ENCODE measurements around the gene TPSB2. TPM values are rescaled to one million over a fixed set of nuclear protein-coding genes. Genes with fewer than 3 reads are reported as not detected.
"Not testable (repeated sequence)": the region's sequence is repeated elsewhere in the genome, so short reads cannot be mapped to it uniquely, and the experiment has no call there.

TPSB2 gene
- total RNA-seq, 5 donors from 2014 or later (not counting 1 experiment from before 2014, with no cell fraction given) = 0.32 to 4.3 (median 0.52) TPM; not detected in 1

DNA sequence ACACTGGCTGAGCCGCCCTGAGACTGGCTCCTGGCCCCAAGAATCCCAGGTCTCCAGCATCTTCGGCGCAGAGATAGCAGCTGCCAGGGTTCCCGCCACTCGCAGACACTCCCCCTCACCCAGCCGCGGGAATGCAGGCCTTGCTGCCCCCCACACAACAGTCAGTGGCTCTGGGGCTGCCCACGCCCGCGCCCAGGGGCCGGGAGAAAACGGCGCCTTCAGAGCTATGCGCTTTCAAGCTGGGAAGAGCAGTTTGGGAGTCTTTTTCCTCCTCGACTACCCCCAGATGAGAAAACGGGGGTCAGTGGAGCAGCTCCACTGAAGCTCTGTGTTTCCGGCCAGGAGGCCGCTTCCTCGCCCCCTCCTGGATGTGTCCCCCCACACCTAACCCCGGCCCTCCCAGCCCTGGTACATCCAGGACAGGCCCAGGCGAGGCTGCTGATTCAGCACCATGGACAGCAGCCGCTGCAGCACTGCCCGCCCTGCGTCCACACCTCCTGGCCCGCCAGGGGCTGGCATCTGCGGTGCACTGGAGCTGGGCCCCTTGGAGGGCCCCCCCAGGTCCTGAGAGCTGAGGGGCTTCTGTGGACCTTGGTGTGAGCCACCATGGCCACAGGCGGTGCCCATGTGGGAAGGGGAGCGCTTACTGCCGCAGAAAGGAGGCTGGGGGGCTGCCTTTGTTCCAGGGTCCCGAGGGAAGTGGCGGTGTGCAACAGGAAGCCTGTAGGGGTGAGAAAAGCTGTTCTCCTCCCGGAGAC is 41.4 kb downstream of the TPSB2 start:
- DNase-seq = peak in 30 of 35 experiments; percentile 14 to 70 (median 34)
- Mint-ChIP-seq H3K9me3 (no peaks in the 10 kb centered on the region), H3K4me1 (no peaks in the 10 kb centered on the region), H3K4me3 (no peak overlapping the region), H3K27me3 (peaks cover 3 to 11% of the 10 kb centered on the region in 2 donors), H3K27ac (no peak overlapping the region), H3K36me3 (no peaks in the 10 kb centered on the region)
- ChIA-PET CTCF (no interaction called here), POLR2A (no interaction called here)
- H3K36me3 ChIP-seq (ENCODE audit: control insufficient read depth in 2 of 2, extremely low read depth in 1 of 2, insufficient read depth in 1 of 2, low read length in 1 of 2) = no peaks in the 10 kb centered on the region
- H3K9me3 ChIP-seq = no peaks in the 10 kb centered on the region
- H3K27ac ChIP-seq (ENCODE audit: low read length) = no peak overlapping the region
- peaks cover 0 to 52% of the 10 kb centered on the region in 2 experiments for H3K27me3 ChIP-seq (replicated peaks in 1 of 2; ENCODE audit: control insufficient read depth in 2 of 2, extremely low read depth in 1 of 2, insufficient read depth in 2 of 2, low read length in 1 of 2)
- ATAC-seq (replicated peaks in 1 of 4) = peak in 3 of 4 experiments; percentile 53 to 69 (median 54)
- peaks cover 0 to 3% of the 10 kb centered on the region in 2 experiments for H3K4me1 ChIP-seq (ENCODE audit: control insufficient read depth in 1 of 2, extremely low read depth in 1 of 2, insufficient read depth in 2 of 2, low read length in 2 of 2)
- H3K4me3 ChIP-seq (ENCODE audit: control insufficient read depth in 1 of 2, extremely low read depth in 1 of 2, low read length in 1 of 2) = no peak overlapping the region
- WGBS (ENCODE audit: insufficient coverage) = 47% methylated on average over 28 of the region's 32 CpGs

DNA sequence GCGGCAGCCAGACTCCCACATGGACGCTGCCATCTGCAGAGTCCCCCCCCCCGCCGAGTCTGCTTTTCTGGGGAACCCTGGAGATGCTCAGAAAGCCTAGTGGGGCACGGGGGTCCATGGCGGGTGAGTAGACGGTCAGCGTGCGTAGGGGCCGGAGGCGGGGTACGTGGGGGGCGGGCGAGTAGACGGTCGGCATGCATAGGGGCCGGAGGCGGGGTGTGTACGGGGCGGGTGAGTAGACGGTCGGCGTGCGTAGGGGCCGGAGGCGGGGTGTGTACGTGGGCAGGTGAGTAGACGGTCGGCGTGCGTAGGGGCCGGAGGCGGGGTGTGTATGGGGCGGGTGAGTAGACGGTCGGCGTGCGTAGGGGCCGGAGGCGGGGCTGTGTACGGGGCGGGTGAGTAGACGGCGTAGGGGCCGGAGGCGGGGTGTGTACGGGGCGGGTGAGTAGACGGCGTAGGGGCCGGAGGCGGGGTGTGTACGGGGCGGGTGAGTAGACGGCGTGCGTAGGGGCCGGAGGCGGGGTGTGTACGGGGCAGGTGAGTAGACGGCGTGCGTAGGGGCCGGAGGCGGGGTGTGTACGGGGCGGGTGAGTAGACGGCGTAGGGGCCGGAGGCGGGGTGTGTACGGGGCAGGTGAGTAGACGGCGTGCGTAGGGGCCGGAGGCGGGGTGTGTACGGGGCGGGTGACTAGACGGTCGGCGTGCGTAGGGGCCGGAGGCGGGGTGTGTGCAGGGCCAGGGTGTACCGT is 44.4 kb downstream of the TPSB2 start:
- H3K27ac Mint-ChIP-seq; H3K36me3 ChIP-seq (ENCODE audit: control insufficient read depth in 2 of 2, extremely low read depth in 1 of 2, insufficient read depth in 1 of 2, low read length in 1 of 2); H3K27ac ChIP-seq (ENCODE audit: low read length); H3K36me3 Mint-ChIP-seq; DNase-seq; ATAC-seq (replicated peaks in 1 of 4); H3K4me3 Mint-ChIP-seq; H3K4me1 ChIP-seq (ENCODE audit: control insufficient read depth in 1 of 2, extremely low read depth in 1 of 2, insufficient read depth in 2 of 2, low read length in 2 of 2); H3K4me3 ChIP-seq (ENCODE audit: control insufficient read depth in 1 of 2, extremely low read depth in 1 of 2, low read length in 1 of 2); H3K9me3 Mint-ChIP-seq; H3K9me3 ChIP-seq; CTCF ChIA-PET; POLR2A ChIA-PET; H3K4me1 Mint-ChIP-seq; H3K27me3 Mint-ChIP-seq: not testable (repeated sequence)
- peaks cover 0 to 36% of the 10 kb centered on the region in 2 experiments for H3K27me3 ChIP-seq (replicated peaks in 1 of 2; ENCODE audit: control insufficient read depth in 2 of 2, extremely low read depth in 1 of 2, insufficient read depth in 2 of 2, low read length in 1 of 2)
- 81% methylated on average over 5 of the region's 86 CpGs for WGBS (ENCODE audit: insufficient coverage)

DNA sequence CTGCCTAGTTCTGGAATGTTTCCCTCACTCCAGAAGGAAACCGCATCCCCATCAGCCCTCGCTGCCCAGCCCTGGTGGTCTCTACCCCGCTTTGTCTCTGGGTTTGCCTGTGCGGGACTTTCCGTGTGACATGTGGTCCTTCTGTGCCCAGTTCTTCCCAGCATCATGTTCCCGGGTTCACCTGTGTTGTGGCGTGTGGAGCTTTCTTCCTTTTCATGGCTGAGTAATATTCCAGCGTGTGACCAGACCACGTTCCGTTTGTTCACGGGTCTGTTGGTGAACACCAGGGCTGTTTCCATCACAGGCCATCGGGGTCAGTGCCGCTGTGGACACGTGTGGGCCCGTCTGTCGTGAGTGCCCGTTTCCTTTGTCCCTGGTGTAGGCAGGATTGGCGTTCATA is 45.0 kb downstream of the TPSB2 start:
- Histone ChIP-seq H3K36me3 (ENCODE audit: control insufficient read depth in 2 of 2, extremely low read depth in 1 of 2, insufficient read depth in 1 of 2, low read length in 1 of 2) (no peaks in the 10 kb centered on the region), H3K27me3 (replicated peaks in 1 of 2; ENCODE audit: control insufficient read depth in 2 of 2, extremely low read depth in 1 of 2, insufficient read depth in 2 of 2, low read length in 1 of 2) (peaks cover 0 to 36% of the 10 kb centered on the region in 2 experiments), H3K9me3 (no peaks in the 10 kb centered on the region), H3K27ac (ENCODE audit: low read length) (no peak overlapping the region), H3K4me1 (ENCODE audit: control insufficient read depth in 1 of 2, extremely low read depth in 1 of 2, insufficient read depth in 2 of 2, low read length in 2 of 2) (peaks cover 0 to 3% of the 10 kb centered on the region in 2 experiments), H3K4me3 (ENCODE audit: control insufficient read depth in 1 of 2, extremely low read depth in 1 of 2, low read length in 1 of 2) (no peak overlapping the region)
- Mint-ChIP-seq H3K9me3 (no peaks in the 10 kb centered on the region), H3K36me3 (no peaks in the 10 kb centered on the region), H3K4me3 (no peak overlapping the region), H3K27ac (no peak overlapping the region), H3K27me3 (peaks cover 0 to 4% of the 10 kb centered on the region in 2 donors), H3K4me1 (no peaks in the 10 kb centered on the region)
- WGBS (ENCODE audit: insufficient coverage) = 95% methylated on average over 18 of the region's 18 CpGs
- DNase-seq (no peak), ATAC-seq (replicated peaks in 1 of 4) (no peak)
- CTCF ChIA-PET = no interaction called here
- POLR2A ChIA-PET = no interaction called here

DNA sequence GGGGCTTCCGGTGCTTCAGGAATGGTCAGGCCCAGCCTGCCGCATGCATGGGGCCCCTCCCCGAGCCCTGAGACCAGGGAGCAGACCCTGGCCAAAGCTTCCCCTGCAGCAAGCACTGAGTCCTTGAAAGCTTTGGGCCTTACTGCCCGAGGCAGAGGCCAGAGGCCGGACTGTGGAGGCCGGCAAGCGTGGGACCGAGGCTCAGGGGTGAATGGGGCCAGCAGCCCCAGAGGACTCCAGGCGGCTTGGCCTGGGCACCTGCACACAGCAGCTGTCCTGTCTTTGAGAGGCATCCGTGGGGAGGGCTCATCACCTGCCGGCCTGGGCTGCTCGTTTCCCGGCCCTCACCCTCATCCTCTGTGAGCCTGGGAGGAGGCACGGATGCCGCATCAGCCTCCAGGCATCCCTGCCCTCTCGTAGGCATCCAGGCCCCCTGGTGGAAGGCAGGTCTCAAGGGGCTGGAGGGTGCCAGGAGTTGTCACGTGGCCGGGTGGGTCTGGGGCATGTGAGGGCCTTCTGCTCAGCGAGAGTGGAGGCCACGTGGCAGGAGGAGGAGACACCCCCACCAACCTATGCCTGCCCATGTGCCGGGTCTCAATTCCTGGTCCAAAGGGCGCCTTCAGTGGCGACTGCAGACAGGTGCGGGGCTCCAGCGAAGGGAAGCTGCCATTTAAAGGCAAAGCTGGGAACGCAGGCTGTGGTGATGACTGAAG is 45.7 kb downstream of the TPSB2 start:
- Histone ChIP-seq H3K9me3 (no peaks in the 10 kb centered on the region), H3K36me3 (ENCODE audit: control insufficient read depth in 2 of 2, extremely low read depth in 1 of 2, insufficient read depth in 1 of 2, low read length in 1 of 2) (no peaks in the 10 kb centered on the region)
- H3K9me3 Mint-ChIP-seq = no peaks in the 10 kb centered on the region

DNA sequence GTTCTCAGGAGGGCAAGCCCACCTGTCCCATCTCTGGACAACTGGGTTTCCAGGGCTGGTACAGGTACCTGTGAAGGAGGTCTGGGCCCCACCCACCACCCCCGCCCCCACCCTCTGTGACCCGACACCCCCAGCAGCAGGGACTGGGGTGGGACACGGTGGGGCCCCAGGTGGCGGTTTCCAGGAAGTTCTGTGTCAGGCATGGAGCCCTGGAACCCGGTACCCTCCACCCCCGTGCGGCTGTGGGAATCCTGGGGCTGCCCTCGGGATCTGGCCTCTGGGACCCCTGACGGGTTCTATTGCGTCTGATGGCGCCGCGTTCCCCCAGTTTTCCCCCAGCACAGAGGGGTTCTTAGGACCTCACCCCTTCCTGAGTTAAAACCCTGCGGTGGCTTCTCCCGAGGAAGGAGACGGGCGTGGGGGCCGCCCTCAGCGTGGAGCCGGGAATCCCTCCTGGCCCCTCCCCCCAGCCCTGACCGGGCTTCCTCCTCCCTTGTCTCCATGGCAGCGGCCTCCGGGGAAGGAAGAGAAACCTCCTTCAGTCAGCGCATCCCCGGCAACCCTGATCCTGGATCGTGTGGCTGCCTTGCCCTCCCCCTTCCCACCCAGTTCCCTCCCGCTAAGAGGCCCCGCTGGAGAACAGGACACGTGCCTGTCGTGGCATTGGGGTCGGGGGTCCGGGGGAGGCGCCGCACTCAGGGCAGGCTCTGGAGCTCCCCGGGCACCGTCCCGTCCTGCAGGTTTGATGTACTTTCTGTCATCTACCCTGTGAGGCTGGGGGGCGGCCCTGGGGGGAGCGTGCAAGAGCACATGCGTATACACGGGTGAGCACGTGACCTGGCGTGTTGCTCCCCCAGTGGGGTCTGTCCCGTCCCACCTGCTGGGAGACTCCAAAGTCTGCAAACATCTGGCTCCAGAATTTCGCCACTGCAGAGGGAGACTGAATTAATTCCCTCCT is 46.8 kb downstream of the TPSB2 start:
- no peaks in the 10 kb centered on the region for H3K36me3 Mint-ChIP-seq
- no peaks in the 10 kb centered on the region for H3K9me3 Mint-ChIP-seq
- DNase-seq (no peak), ATAC-seq (replicated peaks in 1 of 4) (no peak)
- Histone ChIP-seq H3K36me3 (ENCODE audit: control insufficient read depth in 2 of 2, extremely low read depth in 1 of 2, insufficient read depth in 1 of 2, low read length in 1 of 2) (no peaks in the 10 kb centered on the region), H3K27ac (ENCODE audit: low read length) (no peak overlapping the region), H3K4me1 (ENCODE audit: control insufficient read depth in 1 of 2, extremely low read depth in 1 of 2, insufficient read depth in 2 of 2, low read length in 2 of 2) (no peaks in the 10 kb centered on the region), H3K4me3 (ENCODE audit: control insufficient read depth in 1 of 2, extremely low read depth in 1 of 2, low read length in 1 of 2) (no peak overlapping the region), H3K9me3 (no peaks in the 10 kb centered on the region), H3K27me3 (replicated peaks in 1 of 2; ENCODE audit: control insufficient read depth in 2 of 2, extremely low read depth in 1 of 2, insufficient read depth in 2 of 2, low read length in 1 of 2) (peaks cover 0 to 28% of the 10 kb centered on the region in 2 experiments)
- no peaks in the 10 kb centered on the region for H3K4me1 Mint-ChIP-seq
- H3K4me3 Mint-ChIP-seq = no peak overlapping the region
- CTCF ChIA-PET = no interaction called here
- no peak overlapping the region for H3K27ac Mint-ChIP-seq
- 69% methylated on average over 33 of the region's 45 CpGs for WGBS (ENCODE audit: insufficient coverage)
- peaks cover 0 to 6% of the 10 kb centered on the region in 2 donors for H3K27me3 Mint-ChIP-seq
- POLR2A ChIA-PET = no interaction called here

More for the DNA sequence above, 45.7 kb downstream of the TPSB2 start:
- ChIA-PET CTCF (no interaction called here), POLR2A (no interaction called here)
- Mint-ChIP-seq H3K36me3 (no peaks in the 10 kb centered on the region), H3K4me3 (no peak overlapping the region), H3K27ac (no peak overlapping the region), H3K4me1 (no peaks in the 10 kb centered on the region), H3K27me3 (peaks cover 0 to 6% of the 10 kb centered on the region in 2 donors)
- H3K4me1 ChIP-seq (ENCODE audit: control insufficient read depth in 1 of 2, extremely low read depth in 1 of 2, insufficient read depth in 2 of 2, low read length in 2 of 2) = peaks cover 0 to 3% of the 10 kb centered on the region in 2 experiments
- DNase-seq (no peak), ATAC-seq (replicated peaks in 1 of 4) (no peak)
- peaks cover 0 to 31% of the 10 kb centered on the region in 2 experiments for H3K27me3 ChIP-seq (replicated peaks in 1 of 2; ENCODE audit: control insufficient read depth in 2 of 2, extremely low read depth in 1 of 2, insufficient read depth in 2 of 2, low read length in 1 of 2)
- H3K27ac ChIP-seq (ENCODE audit: low read length) = no peak overlapping the region
- 89% methylated on average over 21 of the region's 26 CpGs for WGBS (ENCODE audit: insufficient coverage)
- H3K4me3 ChIP-seq (ENCODE audit: control insufficient read depth in 1 of 2, extremely low read depth in 1 of 2, low read length in 1 of 2) = no peak overlapping the region

DNA sequence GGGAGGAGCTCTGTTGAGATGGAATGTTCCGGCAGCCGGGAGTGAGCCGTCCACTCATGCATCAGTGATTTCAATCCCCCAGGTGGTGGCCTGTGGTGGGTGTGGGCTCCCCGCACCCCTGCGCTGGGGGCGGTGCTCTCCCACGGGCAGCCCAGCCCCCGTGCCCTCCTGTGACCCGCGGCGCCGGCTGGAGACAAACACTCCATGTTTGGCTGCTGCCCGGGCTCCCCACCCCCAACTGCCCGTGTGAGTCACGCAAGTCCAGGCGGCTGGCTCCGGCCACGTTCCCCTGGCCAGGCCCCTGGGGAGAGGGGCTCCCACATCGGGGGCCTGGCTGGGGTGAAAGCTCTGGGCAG is 47.7 kb downstream of the TPSB2 start:
- H3K27me3 Mint-ChIP-seq = peaks cover 0 to 3% of the 10 kb centered on the region in 2 donors
- no peaks in the 10 kb centered on the region for H3K36me3 Mint-ChIP-seq
- Histone ChIP-seq H3K36me3 (ENCODE audit: control insufficient read depth in 2 of 2, extremely low read depth in 1 of 2, insufficient read depth in 1 of 2, low read length in 1 of 2) (no peaks in the 10 kb centered on the region), H3K9me3 (no peaks in the 10 kb centered on the region), H3K4me1 (ENCODE audit: control insufficient read depth in 1 of 2, extremely low read depth in 1 of 2, insufficient read depth in 2 of 2, low read length in 2 of 2) (no peaks in the 10 kb centered on the region), H3K4me3 (ENCODE audit: control insufficient read depth in 1 of 2, extremely low read depth in 1 of 2, low read length in 1 of 2) (no peak overlapping the region), H3K27me3 (replicated peaks in 1 of 2; ENCODE audit: control insufficient read depth in 2 of 2, extremely low read depth in 1 of 2, insufficient read depth in 2 of 2, low read length in 1 of 2) (peaks cover 0 to 26% of the 10 kb centered on the region in 2 experiments), H3K27ac (ENCODE audit: low read length) (no peak overlapping the region)
- POLR2A ChIA-PET = no interaction called here
- DNase-seq (no peak), ATAC-seq (replicated peaks in 1 of 4) (no peak)
- no peak overlapping the region for H3K4me3 Mint-ChIP-seq
- H3K27ac Mint-ChIP-seq = no peak overlapping the region
- H3K9me3 Mint-ChIP-seq = no peaks in the 10 kb centered on the region
- WGBS (ENCODE audit: insufficient coverage) = 61% methylated on average over 12 of the region's 19 CpGs
- H3K4me1 Mint-ChIP-seq = no peaks in the 10 kb centered on the region
- CTCF ChIA-PET = no interaction called here

All from T-cell (primary cell).